Ovary (tissue), 3 donors: Measurements from ENCODE around the gene AKAIN1.

Experiments
- CTCF ChIP-seq, 3 donors: fragments of 450-650 bp in 2 of 3; fragments of 200-600 bp in 1 of 3; IDR thresholded peaks; one replicate each; pipeline versions ENCODE4 v1.5.1 to v1.8.0; 2016 to 2022; ENCODE audit warnings: antibody characterized with exemption in 3 of 3, mild to moderate bottlenecking in 1 of 3
- EP300 ChIP-seq: sonication (generic); formaldehyde crosslinking; IDR thresholded peaks from one replicate; pipeline ENCODE4 v1.6.1; 2017; ENCODE audit warnings: antibody characterized with exemption
- POLR2A ChIP-seq: fragments of 450-650 bp; IDR thresholded peaks from one replicate; pipeline ENCODE4 v1.6.1; 2017; ENCODE audit warnings: antibody characterized with exemption, mild to moderate bottlenecking, moderate library complexity
- donor health status: DM: no; HTN: no; CAD: no.

GRCh38 chr18:5110266-5110665 is 86.8 kb downstream of the AKAIN1 start:
- no peak for TF ChIP-seq POLR2A
- no peak for TF ChIP-seq CTCF (IDR thresholded peaks at IDR 0.05)
- no peak for TF ChIP-seq EP300
